HG03159 (cell line): ENCODE data around the gene ABCA5.
"Not testable (repeated sequence)": the region's sequence is repeated elsewhere in the genome, so short reads cannot be mapped to it uniquely, and the experiment has no call there.

Source experiments
- ATAC-seq: cut with Tn5 transposase; IDR thresholded peaks from one replicate; pipeline ENCODE4 v1.9.1; 2021; ENCODE audit warnings: mild to moderate bottlenecking, moderate library complexity; ENCODE audit not compliant: unreplicated experiment

The ABCA5 gene

GRCh38 chr17:69333561-69333960 lies 6.6 kb upstream of the ABCA5 start:
- ATAC-seq = no peak

- no peak for ATAC-seq
Measured at GRCh38 chr17:69331756-69332155, 4.8 kb upstream of the ABCA5 start.

GRCh38 chr17:69326377-69327059 lies 415 bp downstream of the ABCA5 start:
- no peak for ATAC-seq

GRCh38 chr17:69325518-69326376 lies 1.2 kb downstream of the ABCA5 start:
- ATAC-seq = no peak

- ATAC-seq = no peak
Measured at GRCh38 chr17:69323806-69324205, 3.1 kb downstream of the ABCA5 start.

- ATAC-seq = no peak
Measured at GRCh38 chr17:69320908-69321238, 6.1 kb downstream of the ABCA5 start.

GRCh38 chr17:69320210-69320907 lies 6.6 kb downstream of the ABCA5 start:
- ATAC-seq = no peak

GRCh38 chr17:69317625-69318024 lies 9.3 kb downstream of the ABCA5 start:
- no peak for ATAC-seq

GRCh38 chr17:69314246-69315065 lies 12.5 kb downstream of the ABCA5 start:
- no peak for ATAC-seq

GRCh38 chr17:69305177-69305576 lies 21.8 kb downstream of the ABCA5 start:
- ATAC-seq = no peak

GRCh38 chr17:69302682-69303081 lies 24.3 kb downstream of the ABCA5 start:
- no peak for ATAC-seq

GRCh38 chr17:69300222-69300621 lies 26.7 kb downstream of the ABCA5 start:
- ATAC-seq = no peak

- not testable (repeated sequence) for ATAC-seq
Measured at GRCh38 chr17:69298120-69298722, 28.7 kb downstream of the ABCA5 start.

- ATAC-seq = no peak
Measured at GRCh38 chr17:69287168-69287567, 39.8 kb downstream of the ABCA5 start.

- no peak for ATAC-seq
Measured at GRCh38 chr17:69286257-69286656, 40.7 kb downstream of the ABCA5 start.

GRCh38 chr17:69284646-69285045 lies 42.3 kb downstream of the ABCA5 start:
- ATAC-seq = no peak

GRCh38 chr17:69282002-69282401 lies 44.9 kb downstream of the ABCA5 start:
- no peak for ATAC-seq

- ATAC-seq = not testable (repeated sequence)
Measured at GRCh38 chr17:69276279-69276678, 50.7 kb downstream of the ABCA5 start.

GRCh38 chr17:69275751-69276150 lies 51.2 kb downstream of the ABCA5 start:
- no peak for ATAC-seq

- ATAC-seq = no peak
Measured at GRCh38 chr17:69271023-69271422, 55.9 kb downstream of the ABCA5 start.
